ENCODE measurements around the gene ABCA2.
A peak's percentile ranks its signal among the peaks of the same experiment; 100 is the strongest.

DNA sequence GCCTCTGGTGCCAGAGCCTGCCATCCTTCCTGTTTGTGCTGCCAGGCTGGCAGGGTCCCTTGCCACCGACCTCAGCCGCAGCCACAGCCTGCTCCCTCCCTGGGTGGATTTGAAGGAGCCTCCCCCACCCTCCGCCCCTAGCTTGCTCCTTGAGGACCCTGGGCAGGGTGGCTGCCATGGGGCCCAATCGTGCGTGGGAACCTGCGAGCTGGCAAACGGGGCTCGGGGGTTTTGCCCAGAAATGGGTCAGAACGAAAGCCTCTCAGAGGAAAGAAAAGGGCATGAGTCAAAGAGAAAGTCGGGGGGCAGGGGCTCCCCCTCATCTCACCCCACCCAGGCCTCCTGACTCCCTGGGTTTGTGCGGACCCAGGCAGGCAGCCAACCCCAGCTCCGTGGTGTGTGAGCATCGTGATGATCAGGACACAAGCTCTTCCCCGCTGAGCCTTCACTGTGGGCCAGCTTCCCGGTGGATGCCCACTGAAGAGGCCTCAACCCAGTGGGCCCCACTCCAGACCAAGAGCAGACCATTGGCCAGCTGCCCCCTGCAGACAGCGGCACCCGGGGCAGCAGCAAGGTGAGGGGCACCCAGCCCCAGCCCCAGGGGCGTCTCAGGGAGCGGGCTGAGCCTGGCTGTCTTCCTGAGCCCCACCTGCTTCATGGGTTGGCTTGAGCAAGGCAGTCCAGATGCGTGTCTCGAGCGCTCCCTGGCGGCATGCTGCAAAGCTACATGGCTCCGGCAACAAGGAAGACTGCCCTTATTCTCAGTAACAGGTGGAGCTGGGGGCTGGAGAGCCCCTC is 6.9 kb upstream of the ABCA2 start:
- no peak for TF ChIP-seq POLR2A (IDR thresholded peaks at IDR 0.05)
- peak in 2 of 3 donors; percentile 12 to 73 for TF ChIP-seq POLR2AphosphoS5 (IDR thresholded peaks at IDR 0.05)

All from stomach (tissue), 4 donors.